ENCODE measurements around the gene NUDT2. TPM values are rescaled to one million over a fixed set of nuclear protein-coding genes. Genes with fewer than 3 reads are reported as not detected.

The NUDT2 gene
- total and polyA plus RNA-seq, 2 experiments from 2014 or later = 19.6 to 23.4 TPM

DNA sequence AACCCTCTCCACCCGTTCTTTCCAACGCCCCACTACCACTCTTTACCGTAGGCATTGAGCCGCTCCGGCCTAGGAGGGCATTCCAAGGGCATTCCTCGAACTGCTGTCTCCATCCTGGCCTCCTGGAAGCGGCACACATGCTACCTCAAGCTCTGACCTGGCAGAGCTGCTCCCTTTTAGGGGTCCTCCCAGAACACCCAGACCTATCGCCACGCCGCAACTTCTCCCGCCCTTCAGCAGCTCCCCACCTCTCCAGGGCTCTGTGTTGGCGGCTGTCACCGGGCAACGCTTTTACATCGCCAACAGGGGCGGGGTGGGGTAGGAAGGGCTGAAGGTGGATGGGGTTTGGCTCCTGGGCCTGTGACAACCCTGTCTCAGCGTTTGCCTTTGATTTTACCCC, 52.0 kb downstream of the NUDT2 start:
- H3K4me3 ChIP-seq = peak overlapping the region; percentile 63
- H3K9me3 ChIP-seq (ENCODE audit: low read depth) = no peaks in the 10 kb centered on the region
- H3K4me2 ChIP-seq = peak overlapping the region; percentile 88
- WGBS (ENCODE audit: low lambda C conversion rate, missing lambda C conversion rate) = 24% methylated on average over 17 of the region's 17 CpGs
- no peak overlapping the region for H3K27ac ChIP-seq
- no peaks in the 10 kb centered on the region for H4K20me1 ChIP-seq (ENCODE audit: insufficient read depth, poor library complexity, severe bottlenecking)
- no peaks in the 10 kb centered on the region for H3K79me2 ChIP-seq
- H3K9me2 ChIP-seq (replicated peaks; ENCODE audit: insufficient read depth) = no peaks in the 10 kb centered on the region
- peak; percentile 13 for DNase-seq (ENCODE audit: low spot score)
- peak overlapping the region; percentile 93 for H2AFZ ChIP-seq
- TF ChIP-seq EZH2phosphoT487 (IDR thresholded peaks at IDR 0.05; ENCODE audit: low read depth, severe bottlenecking, unreplicated experiment) (no peak), EZH2 (IDR thresholded peaks at IDR 0.05; ENCODE audit: borderline replicate concordance) (no peak)
- TF ChIP-seq, protein P1, sequence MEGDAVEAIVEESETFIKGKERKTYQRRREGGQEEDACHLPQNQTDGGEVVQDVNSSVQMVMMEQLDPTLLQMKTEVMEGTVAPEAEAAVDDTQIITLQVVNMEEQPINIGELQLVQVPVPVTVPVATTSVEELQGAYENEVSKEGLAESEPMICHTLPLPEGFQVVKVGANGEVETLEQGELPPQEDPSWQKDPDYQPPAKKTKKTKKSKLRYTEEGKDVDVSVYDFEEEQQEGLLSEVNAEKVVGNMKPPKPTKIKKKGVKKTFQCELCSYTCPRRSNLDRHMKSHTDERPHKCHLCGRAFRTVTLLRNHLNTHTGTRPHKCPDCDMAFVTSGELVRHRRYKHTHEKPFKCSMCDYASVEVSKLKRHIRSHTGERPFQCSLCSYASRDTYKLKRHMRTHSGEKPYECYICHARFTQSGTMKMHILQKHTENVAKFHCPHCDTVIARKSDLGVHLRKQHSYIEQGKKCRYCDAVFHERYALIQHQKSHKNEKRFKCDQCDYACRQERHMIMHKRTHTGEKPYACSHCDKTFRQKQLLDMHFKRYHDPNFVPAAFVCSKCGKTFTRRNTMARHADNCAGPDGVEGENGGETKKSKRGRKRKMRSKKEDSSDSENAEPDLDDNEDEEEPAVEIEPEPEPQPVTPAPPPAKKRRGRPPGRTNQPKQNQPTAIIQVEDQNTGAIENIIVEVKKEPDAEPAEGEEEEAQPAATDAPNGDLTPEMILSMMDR (IDR thresholded peaks at IDR 0.05; ENCODE audit: poor library complexity) = no peak
- H3K4me1 ChIP-seq (ENCODE audit: insufficient read depth) = peaks cover 17% of the 10 kb centered on the region
- H3K36me3 ChIP-seq (replicated peaks; ENCODE audit: insufficient read depth, low read depth) = no peaks in the 10 kb centered on the region
- H3K27me3 ChIP-seq = peaks cover 11% of the 10 kb centered on the region

DNA sequence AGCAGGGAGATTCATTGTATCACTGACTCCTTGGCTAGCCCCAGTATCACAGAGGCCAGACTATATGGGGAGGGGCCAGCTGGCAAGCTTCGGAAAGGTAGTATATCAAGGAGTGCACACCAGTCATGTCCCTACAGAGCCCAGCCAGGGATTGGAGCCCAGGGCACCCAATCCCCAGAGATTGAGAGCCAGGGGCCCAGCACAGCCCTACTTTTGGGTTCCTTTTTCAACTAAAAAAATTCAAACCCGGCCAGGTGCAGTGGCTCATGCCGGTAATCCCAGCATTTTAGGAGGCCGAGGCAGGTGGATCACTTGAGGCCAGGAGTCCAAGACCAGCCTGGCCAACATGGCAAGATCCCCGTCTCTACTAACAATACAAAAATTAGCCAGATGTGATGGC, 52.7 kb downstream of the NUDT2 start:
- DNase-seq (ENCODE audit: low spot score) = no peak
- H3K4me3 ChIP-seq = no peak overlapping the region
- H3K27me3 ChIP-seq = peaks cover 11% of the 10 kb centered on the region
- H3K36me3 ChIP-seq (replicated peaks; ENCODE audit: insufficient read depth, low read depth) = no peaks in the 10 kb centered on the region
- no peaks in the 10 kb centered on the region for H3K9me2 ChIP-seq (replicated peaks; ENCODE audit: insufficient read depth)
- H3K4me1 ChIP-seq (ENCODE audit: insufficient read depth) = peaks cover 17% of the 10 kb centered on the region
- no peak overlapping the region for H3K4me2 ChIP-seq
- H3K27ac ChIP-seq = no peak overlapping the region
- no peak for TF ChIP-seq EZH2phosphoT487 (IDR thresholded peaks at IDR 0.05; ENCODE audit: low read depth, severe bottlenecking, unreplicated experiment)
- TF ChIP-seq, protein P1 (IDR thresholded peaks at IDR 0.05; ENCODE audit: poor library complexity) = no peak
- no peaks in the 10 kb centered on the region for H3K9me3 ChIP-seq (ENCODE audit: low read depth)
- H2AFZ ChIP-seq = no peak overlapping the region
- no peaks in the 10 kb centered on the region for H3K79me2 ChIP-seq
- no peaks in the 10 kb centered on the region for H4K20me1 ChIP-seq (ENCODE audit: insufficient read depth, poor library complexity, severe bottlenecking)
- WGBS (ENCODE audit: low lambda C conversion rate, missing lambda C conversion rate) = 89% methylated on average over 5 of the region's 5 CpGs

DNA sequence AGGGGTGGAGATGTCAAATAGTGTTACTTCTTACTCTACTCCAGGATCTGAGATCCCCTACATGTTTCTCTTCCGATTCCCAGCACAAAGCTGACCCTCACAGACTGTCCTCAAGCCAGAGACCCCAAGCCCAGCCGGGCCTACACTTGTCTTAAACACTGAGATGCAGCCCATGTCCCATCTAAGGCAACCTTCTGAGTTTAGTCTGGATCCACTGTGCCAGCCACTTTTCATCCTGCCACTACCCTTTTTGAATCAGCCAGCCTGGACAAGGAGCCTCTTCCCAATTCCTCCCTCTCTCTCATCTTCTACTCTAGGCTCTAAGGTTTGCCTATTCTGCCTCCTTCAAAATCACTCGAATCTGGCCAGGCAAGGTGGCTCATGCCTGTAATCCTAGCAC, 53.5 kb downstream of the NUDT2 start:
- no peaks in the 10 kb centered on the region for H3K9me3 ChIP-seq (ENCODE audit: low read depth)
- no peaks in the 10 kb centered on the region for H3K79me2 ChIP-seq
- H3K27me3 ChIP-seq = peaks cover 11% of the 10 kb centered on the region
- no peak overlapping the region for H3K4me2 ChIP-seq
- no peaks in the 10 kb centered on the region for H3K9me2 ChIP-seq (replicated peaks; ENCODE audit: insufficient read depth)
- TF ChIP-seq EZH2phosphoT487 (IDR thresholded peaks at IDR 0.05; ENCODE audit: low read depth, severe bottlenecking, unreplicated experiment) = no peak
- TF ChIP-seq, protein P1 (IDR thresholded peaks at IDR 0.05; ENCODE audit: poor library complexity) = no peak
- no peak for TF ChIP-seq EZH2 (IDR thresholded peaks at IDR 0.05; ENCODE audit: borderline replicate concordance)
- no peak overlapping the region for H3K27ac ChIP-seq
- peaks cover 13% of the 10 kb centered on the region for H3K4me1 ChIP-seq (ENCODE audit: insufficient read depth)
- no peak overlapping the region for H3K4me3 ChIP-seq
- H3K36me3 ChIP-seq (replicated peaks; ENCODE audit: insufficient read depth, low read depth) = no peaks in the 10 kb centered on the region
- DNase-seq (ENCODE audit: low spot score) = no peak
- no peaks in the 10 kb centered on the region for H4K20me1 ChIP-seq (ENCODE audit: insufficient read depth, poor library complexity, severe bottlenecking)
- no peak overlapping the region for H2AFZ ChIP-seq
- 88% methylated on average over 3 of the region's 3 CpGs for WGBS (ENCODE audit: low lambda C conversion rate, missing lambda C conversion rate)

DNA sequence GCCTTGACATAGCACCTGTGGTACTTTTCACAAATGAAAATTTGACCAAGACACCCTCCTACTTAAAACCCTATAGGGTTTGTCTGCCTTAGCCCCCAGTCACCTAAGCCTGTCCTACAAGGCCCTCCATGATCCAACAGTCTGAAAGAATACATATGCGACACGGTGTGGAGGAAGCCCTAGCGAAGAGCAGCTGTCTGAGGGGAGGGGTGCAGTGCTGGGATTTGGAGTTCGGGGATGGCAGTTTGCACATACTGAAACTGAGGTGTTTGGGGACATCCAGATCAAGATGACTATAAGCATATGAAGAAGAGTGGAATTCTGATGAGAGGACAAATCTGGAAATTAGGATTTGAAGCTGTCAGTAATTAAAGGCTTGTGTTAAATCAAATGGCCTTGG, 54.5 kb downstream of the NUDT2 start:
- no peak overlapping the region for H3K27ac ChIP-seq
- H4K20me1 ChIP-seq (ENCODE audit: insufficient read depth, poor library complexity, severe bottlenecking) = no peaks in the 10 kb centered on the region
- H3K79me2 ChIP-seq = no peaks in the 10 kb centered on the region
- 84% methylated on average over 4 of the region's 4 CpGs for WGBS (ENCODE audit: low lambda C conversion rate, missing lambda C conversion rate)
- peaks cover 11% of the 10 kb centered on the region for H3K27me3 ChIP-seq
- no peak for DNase-seq (ENCODE audit: low spot score)
- no peaks in the 10 kb centered on the region for H3K9me3 ChIP-seq (ENCODE audit: low read depth)
- H3K4me1 ChIP-seq (ENCODE audit: insufficient read depth) = peaks cover 13% of the 10 kb centered on the region
- no peak overlapping the region for H2AFZ ChIP-seq
- H3K4me2 ChIP-seq = no peak overlapping the region
- no peak for TF ChIP-seq EZH2 (IDR thresholded peaks at IDR 0.05; ENCODE audit: borderline replicate concordance)
- TF ChIP-seq EZH2phosphoT487 (IDR thresholded peaks at IDR 0.05; ENCODE audit: low read depth, severe bottlenecking, unreplicated experiment) = no peak
- TF ChIP-seq, protein P1 (IDR thresholded peaks at IDR 0.05; ENCODE audit: poor library complexity) = no peak
- no peaks in the 10 kb centered on the region for H3K9me2 ChIP-seq (replicated peaks; ENCODE audit: insufficient read depth)
- H3K36me3 ChIP-seq (replicated peaks; ENCODE audit: insufficient read depth, low read depth) = no peaks in the 10 kb centered on the region
- H3K4me3 ChIP-seq = no peak overlapping the region

Measured in hepatocyte (in vitro differentiated cells).